ENCODE measurements around the gene PATJ.

DNA sequence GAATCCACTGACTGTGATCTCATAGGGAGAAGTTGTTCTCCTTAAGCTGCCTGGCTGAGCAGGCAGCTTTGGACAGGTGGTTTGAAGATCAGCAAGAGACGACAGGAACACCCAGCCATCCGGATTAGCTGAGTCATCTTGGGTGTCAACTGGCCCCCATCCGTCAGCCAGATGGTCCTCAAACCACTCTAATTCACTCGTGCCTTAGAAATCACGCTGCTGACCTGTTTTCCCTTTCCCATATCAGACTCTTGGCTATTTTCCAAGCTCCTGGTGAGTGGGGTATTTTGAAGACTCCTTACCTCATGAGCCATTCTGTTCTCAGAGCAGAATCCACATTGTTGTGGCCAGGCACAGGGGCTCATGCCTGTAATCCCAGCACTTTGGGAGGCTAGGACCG, 303.3 kb downstream of the PATJ start:
- TF ChIP-seq, protein P1, sequence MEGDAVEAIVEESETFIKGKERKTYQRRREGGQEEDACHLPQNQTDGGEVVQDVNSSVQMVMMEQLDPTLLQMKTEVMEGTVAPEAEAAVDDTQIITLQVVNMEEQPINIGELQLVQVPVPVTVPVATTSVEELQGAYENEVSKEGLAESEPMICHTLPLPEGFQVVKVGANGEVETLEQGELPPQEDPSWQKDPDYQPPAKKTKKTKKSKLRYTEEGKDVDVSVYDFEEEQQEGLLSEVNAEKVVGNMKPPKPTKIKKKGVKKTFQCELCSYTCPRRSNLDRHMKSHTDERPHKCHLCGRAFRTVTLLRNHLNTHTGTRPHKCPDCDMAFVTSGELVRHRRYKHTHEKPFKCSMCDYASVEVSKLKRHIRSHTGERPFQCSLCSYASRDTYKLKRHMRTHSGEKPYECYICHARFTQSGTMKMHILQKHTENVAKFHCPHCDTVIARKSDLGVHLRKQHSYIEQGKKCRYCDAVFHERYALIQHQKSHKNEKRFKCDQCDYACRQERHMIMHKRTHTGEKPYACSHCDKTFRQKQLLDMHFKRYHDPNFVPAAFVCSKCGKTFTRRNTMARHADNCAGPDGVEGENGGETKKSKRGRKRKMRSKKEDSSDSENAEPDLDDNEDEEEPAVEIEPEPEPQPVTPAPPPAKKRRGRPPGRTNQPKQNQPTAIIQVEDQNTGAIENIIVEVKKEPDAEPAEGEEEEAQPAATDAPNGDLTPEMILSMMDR (IDR thresholded peaks at IDR 0.05 in 8 of 11, conservative IDR thresholded peaks at IDR 0.05 in 3 of 11) = no peak
- TF ChIP-seq POLR2A (IDR thresholded peaks at IDR 0.05) = no peak
